Activated naive CD8-positive, alpha-beta T cell treated with anti-CD3 and anti-CD28 coated beads, Interleukin-2, amount 50 U/mL, for 24 hours (primary cell): ENCODE results near the gene HDLBP.
A peak's percentile ranks its signal among the peaks of the same experiment; 100 is the strongest.

Source experiments
- ATAC-seq: fragments of 150-1000 bp; cut with Tn5 transposase; one replicate; pipeline ENCODE4 v1.10.0; 2021
- DNase-seq: peaks from one replicate; pipeline ENCODE4 v3.0.0; 2021
- H3K27ac Mint-ChIP-seq: one replicate; pipeline ENCODE4 v1.8.0; 2021; ENCODE audit warnings: mild to moderate bottlenecking, mixed read lengths
- H3K27me3 Mint-ChIP-seq: one replicate; pipeline ENCODE4 v1.8.0; 2021; ENCODE audit warnings: mixed read lengths
- H3K36me3 Mint-ChIP-seq: one replicate; pipeline ENCODE4 v1.8.0; 2021; ENCODE audit warnings: low read depth, mixed read lengths
- H3K4me1 Mint-ChIP-seq: one replicate; pipeline ENCODE4 v1.8.0; 2021; ENCODE audit warnings: mixed read lengths
- H3K4me3 Mint-ChIP-seq: one replicate; pipeline ENCODE4 v1.8.0; 2021; ENCODE audit warnings: mild to moderate bottlenecking, moderate library complexity, mixed read lengths
- H3K9me3 Mint-ChIP-seq: one replicate; pipeline ENCODE4 v1.8.0; 2021; ENCODE audit warnings: mixed read lengths

HDLBP gene

DNA sequence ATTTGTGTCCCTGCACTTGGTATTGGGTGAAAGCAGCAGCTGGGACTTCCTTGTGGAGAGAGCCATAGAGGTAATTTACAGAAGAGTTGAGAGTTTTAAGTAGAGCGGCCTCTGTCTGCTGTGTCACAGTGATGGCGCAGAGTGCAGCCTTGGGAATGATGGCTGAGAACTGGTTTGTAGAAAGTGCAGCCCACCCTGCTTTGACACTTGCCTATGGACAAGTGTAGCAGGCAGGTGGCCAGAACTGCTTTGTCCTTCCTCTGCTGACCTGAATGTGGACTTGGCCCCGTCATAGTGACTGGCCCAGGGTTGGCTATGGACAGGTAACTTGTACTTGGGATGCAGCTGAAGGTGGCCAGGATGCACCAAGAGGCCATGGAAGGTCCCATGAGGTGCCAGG, 133.3 kb downstream of the HDLBP start:
- H3K36me3 Mint-ChIP-seq: peaks cover 15% of the 10 kb centered on the region
- H3K27me3 Mint-ChIP-seq: no peaks in the 10 kb centered on the region
- DNase-seq (no peak), ATAC-seq (no peak)
- H3K4me3 Mint-ChIP-seq: no peak overlapping the region
- peaks cover 6% of the 10 kb centered on the region for H3K4me1 Mint-ChIP-seq
- no peaks in the 10 kb centered on the region for H3K9me3 Mint-ChIP-seq
- no peak overlapping the region for H3K27ac Mint-ChIP-seq

DNA sequence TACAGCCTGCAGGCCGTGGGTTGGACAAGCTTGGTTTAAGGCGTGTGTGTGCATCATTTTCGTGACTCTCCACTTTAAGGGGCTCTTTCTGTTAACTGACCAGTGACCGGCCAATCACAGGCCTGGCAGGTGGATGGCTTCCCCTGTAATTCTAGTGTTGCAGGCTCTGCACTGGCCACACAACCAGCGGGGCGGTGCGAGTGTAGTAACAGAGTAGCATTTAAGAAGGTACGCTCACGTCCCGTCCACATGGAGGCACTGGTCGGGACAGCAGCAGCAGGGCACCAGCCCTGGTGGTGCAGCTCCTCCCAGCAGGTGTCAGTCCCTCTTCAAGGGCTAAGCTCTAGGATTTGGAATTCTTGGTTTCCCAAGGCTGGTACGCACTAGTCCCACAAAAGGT, 135.0 kb downstream of the HDLBP start:
- Mint-ChIP-seq H3K4me3 (no peak overlapping the region), H3K36me3 (peaks cover 21% of the 10 kb centered on the region), H3K4me1 (peaks cover 6% of the 10 kb centered on the region), H3K27me3 (no peaks in the 10 kb centered on the region), H3K9me3 (no peaks in the 10 kb centered on the region), H3K27ac (no peak overlapping the region)
- DNase-seq: no peak
- no peak for ATAC-seq

DNA sequence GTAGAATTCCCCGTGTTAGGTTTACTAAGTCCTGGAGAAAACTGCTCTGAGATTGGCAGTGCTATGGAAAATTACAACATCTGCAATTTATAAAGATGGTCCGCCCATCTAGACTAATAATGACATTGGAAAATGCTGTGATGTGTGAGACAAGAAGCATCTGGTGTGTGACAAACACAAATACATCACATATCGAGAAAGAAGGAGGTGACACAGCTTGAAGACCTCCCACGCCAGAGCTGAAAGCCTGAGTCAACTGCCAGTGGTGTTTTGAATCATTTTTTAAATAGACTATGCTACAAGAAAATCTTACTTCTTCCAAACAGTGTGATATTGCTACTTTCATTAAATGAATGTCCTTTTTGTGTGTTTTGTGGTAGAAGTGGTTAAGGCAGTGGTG, 135.6 kb downstream of the HDLBP start:
- Mint-ChIP-seq H3K36me3 (peaks cover 24% of the 10 kb centered on the region), H3K9me3 (no peaks in the 10 kb centered on the region), H3K27me3 (no peaks in the 10 kb centered on the region), H3K27ac (no peak overlapping the region), H3K4me3 (no peak overlapping the region), H3K4me1 (peaks cover 6% of the 10 kb centered on the region)
- peak; percentile 63 for ATAC-seq
- DNase-seq: no peak

DNA sequence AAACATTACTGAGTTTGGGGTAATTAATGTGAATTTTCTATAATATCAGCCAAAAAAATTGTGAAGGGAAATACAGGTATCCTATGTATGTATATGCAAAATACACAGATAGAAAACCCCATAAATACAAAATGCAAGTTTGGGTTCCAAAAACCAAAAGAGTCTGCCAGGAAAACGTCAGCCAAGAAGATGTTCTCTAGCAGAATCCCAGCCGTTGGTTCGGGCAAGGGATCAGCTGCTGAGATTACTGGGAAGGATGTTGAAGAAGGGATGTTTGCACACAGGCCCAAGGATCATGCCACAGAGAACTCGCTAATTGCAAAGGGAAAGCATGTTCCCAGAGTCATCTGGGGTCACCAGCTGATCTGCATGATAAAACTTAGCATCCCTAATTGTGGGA, 136.5 kb downstream of the HDLBP start:
- H3K4me3 Mint-ChIP-seq: no peak overlapping the region
- ATAC-seq (no peak), DNase-seq (no peak)
- no peak overlapping the region for H3K27ac Mint-ChIP-seq
- peaks cover 23% of the 10 kb centered on the region for H3K36me3 Mint-ChIP-seq
- no peaks in the 10 kb centered on the region for H3K27me3 Mint-ChIP-seq
- no peaks in the 10 kb centered on the region for H3K9me3 Mint-ChIP-seq
- peaks cover 6% of the 10 kb centered on the region for H3K4me1 Mint-ChIP-seq

DNA sequence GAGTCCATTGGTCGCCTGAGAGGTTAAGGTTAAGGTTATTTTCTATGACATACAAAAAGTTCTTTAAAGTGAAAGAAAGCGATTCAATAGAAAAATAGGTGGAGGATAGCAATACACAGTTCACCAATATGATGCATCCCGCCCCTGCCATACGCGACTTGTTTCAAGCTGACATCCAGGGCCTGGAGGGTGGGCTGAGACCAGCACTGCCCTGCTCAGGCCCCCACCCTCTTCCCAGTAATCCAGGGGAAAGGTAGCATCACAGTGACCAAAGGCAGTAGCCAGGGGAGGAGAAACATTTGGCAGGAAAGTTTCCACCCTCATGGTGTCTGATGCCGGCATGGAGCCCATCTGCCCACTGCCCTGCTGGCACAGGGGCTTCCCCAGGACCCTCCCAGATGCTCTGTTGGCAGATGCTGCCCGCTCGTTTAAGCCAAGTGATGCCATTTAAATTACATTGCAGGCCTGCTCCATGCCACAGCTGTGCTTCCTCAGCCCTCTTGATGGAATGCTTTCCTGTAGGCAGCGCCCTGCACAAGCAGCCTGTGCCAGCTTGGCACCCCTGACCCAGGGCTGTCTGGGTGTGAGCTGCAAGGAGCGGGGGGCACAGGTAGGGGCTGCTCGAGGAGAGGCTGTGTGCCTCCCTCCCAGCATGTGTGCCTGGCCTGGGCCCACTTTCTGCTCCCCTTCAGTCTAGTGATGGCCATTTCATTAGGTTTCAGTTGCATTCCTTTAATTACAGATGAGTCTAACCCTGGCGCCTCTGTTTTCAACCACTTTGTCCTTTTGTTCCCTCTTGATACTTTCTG, 137.7 kb downstream of the HDLBP start:
- H3K36me3 Mint-ChIP-seq: peaks cover 28% of the 10 kb centered on the region
- no peak overlapping the region for H3K27ac Mint-ChIP-seq
- ATAC-seq: no peak
- no peaks in the 10 kb centered on the region for H3K9me3 Mint-ChIP-seq
- no peak for DNase-seq
- H3K4me1 Mint-ChIP-seq: peaks cover 6% of the 10 kb centered on the region
- H3K4me3 Mint-ChIP-seq: no peak overlapping the region
- no peaks in the 10 kb centered on the region for H3K27me3 Mint-ChIP-seq
